Central memory CD8-positive, alpha-beta T cell (primary cell): Measurements from ENCODE around the gene ADAMTS15.

ENCODE experiments used
- ATAC-seq: fragments of 150-1000 bp; cut with Tn5 transposase; replicated peaks from 2 replicates; pipeline ENCODE4 v1.10.0; 2022; ENCODE audit warnings: mild to moderate bottlenecking, moderate FRiP score, moderate number of reproducible peaks; ENCODE audit not compliant: poor library complexity, severe bottlenecking; ENCODE audit errors: extremely low read depth
- DNase-seq, 2 donors: peaks; one replicate each; pipeline ENCODE4 v3.0.0; 2021; ENCODE audit warnings: low spot score in 2 of 2
- H3K27ac Mint-ChIP-seq: one replicate; pipeline ENCODE4 v1.8.0; 2022; ENCODE audit warnings: low read depth, mild to moderate bottlenecking, moderate library complexity, mixed read lengths
- H3K27me3 Mint-ChIP-seq: one replicate; pipeline ENCODE4 v1.8.0; 2022; ENCODE audit warnings: mixed read lengths
- H3K36me3 Mint-ChIP-seq: one replicate; pipeline ENCODE4 v1.8.0; 2022; ENCODE audit warnings: mild to moderate bottlenecking, moderate library complexity, mixed read lengths; ENCODE audit not compliant: insufficient read depth
- H3K4me1 Mint-ChIP-seq: one replicate; pipeline ENCODE4 v1.8.0; 2022; ENCODE audit warnings: mixed read lengths
- H3K4me3 Mint-ChIP-seq: one replicate; pipeline ENCODE4 v1.8.0; 2022; ENCODE audit warnings: mild to moderate bottlenecking, moderate library complexity, mixed read lengths
- H3K9me3 Mint-ChIP-seq: one replicate; pipeline ENCODE4 v1.8.0; 2022; ENCODE audit warnings: mixed read lengths

Gene ADAMTS15

DNA sequence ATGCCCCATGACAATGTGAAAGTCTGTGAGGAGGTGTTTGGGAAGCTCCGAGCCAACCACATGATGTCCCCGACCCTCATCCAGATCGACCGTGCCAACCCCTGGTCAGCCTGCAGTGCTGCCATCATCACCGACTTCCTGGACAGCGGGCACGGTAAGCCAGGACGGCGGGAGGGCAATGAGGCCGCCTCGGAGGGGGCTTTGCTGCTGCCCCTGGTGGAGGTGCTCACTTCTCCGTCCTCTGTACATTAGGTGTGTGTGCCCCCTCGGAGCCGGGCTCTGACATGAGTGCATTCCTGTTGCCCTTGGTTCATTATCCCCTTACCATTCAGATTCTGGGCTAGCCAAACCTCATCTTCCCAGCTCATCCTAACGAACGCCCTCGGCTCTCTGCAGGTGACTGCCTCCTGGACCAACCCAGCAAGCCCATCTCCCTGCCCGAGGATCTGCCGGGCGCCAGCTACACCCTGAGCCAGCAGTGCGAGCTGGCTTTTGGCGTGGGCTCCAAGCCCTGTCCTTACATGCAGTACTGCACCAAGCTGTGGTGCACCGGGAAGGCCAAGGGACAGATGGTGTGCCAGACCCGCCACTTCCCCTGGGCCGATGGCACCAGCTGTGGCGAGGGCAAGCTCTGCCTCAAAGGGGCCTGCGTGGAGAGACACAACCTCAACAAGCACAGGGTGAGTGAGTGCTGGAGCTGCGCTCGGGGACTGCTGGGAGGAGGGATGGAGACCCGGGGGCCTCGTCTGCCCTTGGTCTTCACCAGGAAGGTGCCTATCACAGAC is 13.8 kb downstream of the ADAMTS15 start:
- Mint-ChIP-seq H3K9me3 (no peaks in the 10 kb centered on the region), H3K27me3 (peaks cover 41% of the 10 kb centered on the region), H3K4me1 (no peaks in the 10 kb centered on the region), H3K4me3 (no peak overlapping the region), H3K27ac (no peak overlapping the region), H3K36me3 (no peaks in the 10 kb centered on the region)
- no peak for ATAC-seq
- no peak for DNase-seq

DNA sequence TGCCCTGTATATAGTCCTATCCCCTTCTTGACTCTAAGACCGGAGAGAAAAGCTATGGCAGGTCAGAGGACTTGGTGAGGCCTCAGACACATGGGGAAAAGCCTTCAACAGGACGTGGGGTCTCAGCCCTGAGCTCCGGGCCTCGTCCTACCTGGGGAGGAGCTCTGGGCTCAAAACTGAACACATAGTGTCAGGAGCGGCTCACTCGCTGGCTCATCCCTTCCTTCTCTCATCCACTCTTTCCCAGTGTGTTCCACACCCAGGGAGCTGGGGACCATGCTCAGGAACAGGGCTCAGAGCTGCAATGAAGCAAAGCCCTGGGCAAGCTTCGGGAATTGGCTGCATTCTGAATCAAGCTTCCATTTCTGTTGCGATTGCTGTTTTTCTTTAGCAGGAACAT is 14.5 kb downstream of the ADAMTS15 start:
- Mint-ChIP-seq H3K4me3 (no peak overlapping the region), H3K9me3 (no peaks in the 10 kb centered on the region), H3K36me3 (no peaks in the 10 kb centered on the region), H3K27me3 (peaks cover 35% of the 10 kb centered on the region), H3K27ac (no peak overlapping the region), H3K4me1 (no peaks in the 10 kb centered on the region)
- DNase-seq (no peak), ATAC-seq (no peak)

DNA sequence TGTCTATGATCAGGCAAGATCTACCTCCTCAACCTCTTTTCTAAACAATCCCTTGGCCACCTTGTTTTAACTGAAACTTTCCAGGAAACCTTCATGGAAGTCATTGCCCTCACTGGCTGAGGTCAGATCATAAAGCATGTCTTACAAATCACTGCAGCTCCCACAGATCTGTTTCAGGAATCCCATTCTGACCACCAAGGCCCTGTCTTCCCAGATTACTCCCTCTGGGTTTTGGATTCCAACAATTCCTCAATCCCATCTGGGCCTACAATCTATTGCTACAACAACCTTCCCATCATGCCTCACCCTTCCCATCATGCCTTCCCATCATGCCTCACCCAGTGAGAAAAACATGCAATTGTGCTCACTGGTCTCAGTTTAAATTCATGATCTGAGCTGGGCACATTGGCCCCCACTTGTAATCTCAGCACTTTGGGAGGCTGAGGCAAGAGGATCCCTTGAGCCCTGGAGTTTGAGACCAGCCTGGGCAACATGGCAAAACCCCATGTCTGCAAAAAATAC is 15.9 kb downstream of the ADAMTS15 start:
- Mint-ChIP-seq H3K36me3 (no peaks in the 10 kb centered on the region), H3K9me3 (no peaks in the 10 kb centered on the region), H3K4me1 (no peaks in the 10 kb centered on the region), H3K27ac (no peak overlapping the region), H3K4me3 (no peak overlapping the region), H3K27me3 (peaks cover 33% of the 10 kb centered on the region)
- DNase-seq = no peak
- no peak for ATAC-seq

- no peaks in the 10 kb centered on the region for H3K36me3 Mint-ChIP-seq
- no peaks in the 10 kb centered on the region for H3K4me1 Mint-ChIP-seq
- peaks cover 24% of the 10 kb centered on the region for H3K27me3 Mint-ChIP-seq
- H3K4me3 Mint-ChIP-seq = no peak overlapping the region
- H3K9me3 Mint-ChIP-seq = no peaks in the 10 kb centered on the region
- no peak for ATAC-seq
- no peak overlapping the region for H3K27ac Mint-ChIP-seq
- no peak for DNase-seq
Measured at GRCh38 chr11:130465263-130465662, 16.8 kb downstream of the ADAMTS15 start.

DNA sequence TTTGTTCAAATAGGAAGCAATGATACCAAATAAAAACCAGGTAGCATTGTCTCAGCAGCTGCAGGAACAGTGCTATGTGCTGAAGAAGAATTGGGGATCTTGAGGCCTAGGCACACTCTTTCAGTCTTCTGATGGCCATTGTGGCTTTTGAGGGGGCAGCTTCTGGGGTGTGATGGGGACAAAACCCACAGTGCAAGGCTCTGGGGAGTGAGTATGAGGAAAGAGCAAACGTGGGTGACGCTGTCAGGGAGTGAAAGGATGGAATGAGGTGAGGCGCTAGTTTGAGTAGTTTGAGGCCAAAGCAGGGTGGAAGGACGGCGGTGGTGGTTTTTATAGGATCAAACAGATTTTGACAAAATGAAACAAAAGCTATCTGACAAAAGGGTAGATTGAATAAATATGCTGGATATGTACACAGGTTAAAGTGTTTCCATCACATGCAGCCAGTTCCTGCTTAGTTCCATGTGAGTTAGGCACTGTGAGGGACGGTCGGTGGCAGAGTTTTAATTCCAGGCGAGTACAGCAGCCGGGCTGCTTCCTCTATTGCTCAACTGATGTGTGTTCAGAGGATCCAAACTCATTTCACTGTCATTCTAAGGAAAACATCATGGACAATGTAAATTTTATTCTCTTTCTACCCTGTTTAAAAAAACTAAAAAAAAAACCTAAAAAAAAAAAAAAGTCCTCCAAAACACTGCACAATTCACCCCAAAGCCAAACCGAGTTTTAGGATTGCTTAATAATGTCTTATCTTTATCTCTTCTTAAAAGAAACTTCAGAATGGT is 18.9 kb downstream of the ADAMTS15 start:
- ATAC-seq (no peak), DNase-seq (no peak)
- Mint-ChIP-seq H3K27ac (no peak overlapping the region), H3K4me3 (no peak overlapping the region), H3K36me3 (no peaks in the 10 kb centered on the region), H3K4me1 (no peaks in the 10 kb centered on the region), H3K27me3 (peaks cover 4% of the 10 kb centered on the region), H3K9me3 (no peaks in the 10 kb centered on the region)

GRCh38 chr11:130469181-130469580 is 20.7 kb downstream of the ADAMTS15 start:
- DNase-seq (no peak), ATAC-seq (no peak)
- H3K9me3 Mint-ChIP-seq = no peaks in the 10 kb centered on the region
- no peaks in the 10 kb centered on the region for H3K36me3 Mint-ChIP-seq
- H3K27ac Mint-ChIP-seq = no peak overlapping the region
- no peak overlapping the region for H3K4me3 Mint-ChIP-seq
- H3K4me1 Mint-ChIP-seq = no peaks in the 10 kb centered on the region
- no peaks in the 10 kb centered on the region for H3K27me3 Mint-ChIP-seq

DNA sequence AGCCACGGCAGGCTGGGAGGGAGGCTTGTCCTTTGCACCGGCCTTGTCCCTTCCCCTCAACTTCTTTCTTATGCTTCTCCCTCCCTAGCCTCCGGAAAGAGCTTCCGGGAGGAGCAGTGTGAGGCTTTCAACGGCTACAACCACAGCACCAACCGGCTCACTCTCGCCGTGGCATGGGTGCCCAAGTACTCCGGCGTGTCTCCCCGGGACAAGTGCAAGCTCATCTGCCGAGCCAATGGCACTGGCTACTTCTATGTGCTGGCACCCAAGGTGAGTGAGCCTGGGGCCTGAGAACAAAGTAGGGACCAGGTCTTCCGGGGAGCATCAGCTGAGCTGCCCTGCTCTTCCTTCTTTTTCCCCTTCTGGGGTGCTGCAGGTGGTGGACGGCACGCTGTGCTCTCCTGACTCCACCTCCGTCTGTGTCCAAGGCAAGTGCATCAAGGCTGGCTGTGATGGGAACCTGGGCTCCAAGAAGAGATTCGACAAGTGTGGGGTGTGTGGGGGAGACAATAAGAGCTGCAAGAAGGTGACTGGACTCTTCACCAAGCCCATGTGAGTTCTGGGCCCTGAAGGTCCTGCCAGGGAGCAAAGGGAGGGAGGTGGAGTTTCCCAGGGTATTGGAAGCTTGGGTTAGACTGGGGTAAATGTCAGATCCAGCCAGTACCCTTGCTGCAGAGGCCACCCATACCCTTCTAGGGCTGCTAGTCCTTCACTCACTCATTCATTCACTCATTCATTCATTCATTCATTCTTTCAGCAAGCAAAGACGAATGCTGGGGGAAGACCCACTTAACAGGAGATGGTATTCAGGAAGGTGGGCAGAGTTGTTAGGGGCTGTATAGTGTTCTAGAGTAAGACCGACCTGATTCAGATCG is 22.6 kb downstream of the ADAMTS15 start:
- DNase-seq = no peak
- Mint-ChIP-seq H3K27me3 (peaks cover 4% of the 10 kb centered on the region), H3K4me1 (no peaks in the 10 kb centered on the region), H3K36me3 (no peaks in the 10 kb centered on the region), H3K9me3 (no peaks in the 10 kb centered on the region), H3K27ac (no peak overlapping the region), H3K4me3 (no peak overlapping the region)
- no peak for ATAC-seq

- Mint-ChIP-seq H3K36me3 (no peaks in the 10 kb centered on the region), H3K9me3 (no peaks in the 10 kb centered on the region), H3K4me1 (no peaks in the 10 kb centered on the region), H3K27ac (no peak overlapping the region), H3K4me3 (no peak overlapping the region), H3K27me3 (peaks cover 12% of the 10 kb centered on the region)
- DNase-seq (no peak), ATAC-seq (no peak)
Measured at GRCh38 chr11:130471731-130472433, 23.4 kb downstream of the ADAMTS15 start.

- Mint-ChIP-seq H3K27ac (no peak overlapping the region), H3K4me1 (no peaks in the 10 kb centered on the region), H3K4me3 (no peak overlapping the region), H3K36me3 (no peaks in the 10 kb centered on the region), H3K27me3 (peaks cover 16% of the 10 kb centered on the region), H3K9me3 (no peaks in the 10 kb centered on the region)
- ATAC-seq = no peak
- DNase-seq = no peak
Measured at GRCh38 chr11:130472434-130472961, 24.1 kb downstream of the ADAMTS15 start.

GRCh38 chr11:130473056-130473794 is 24.8 kb downstream of the ADAMTS15 start:
- no peak overlapping the region for H3K27ac Mint-ChIP-seq
- no peak overlapping the region for H3K4me3 Mint-ChIP-seq
- H3K36me3 Mint-ChIP-seq = no peaks in the 10 kb centered on the region
- ATAC-seq (no peak), DNase-seq (no peak)
- no peaks in the 10 kb centered on the region for H3K4me1 Mint-ChIP-seq
- no peaks in the 10 kb centered on the region for H3K9me3 Mint-ChIP-seq
- peaks cover 16% of the 10 kb centered on the region for H3K27me3 Mint-ChIP-seq

DNA sequence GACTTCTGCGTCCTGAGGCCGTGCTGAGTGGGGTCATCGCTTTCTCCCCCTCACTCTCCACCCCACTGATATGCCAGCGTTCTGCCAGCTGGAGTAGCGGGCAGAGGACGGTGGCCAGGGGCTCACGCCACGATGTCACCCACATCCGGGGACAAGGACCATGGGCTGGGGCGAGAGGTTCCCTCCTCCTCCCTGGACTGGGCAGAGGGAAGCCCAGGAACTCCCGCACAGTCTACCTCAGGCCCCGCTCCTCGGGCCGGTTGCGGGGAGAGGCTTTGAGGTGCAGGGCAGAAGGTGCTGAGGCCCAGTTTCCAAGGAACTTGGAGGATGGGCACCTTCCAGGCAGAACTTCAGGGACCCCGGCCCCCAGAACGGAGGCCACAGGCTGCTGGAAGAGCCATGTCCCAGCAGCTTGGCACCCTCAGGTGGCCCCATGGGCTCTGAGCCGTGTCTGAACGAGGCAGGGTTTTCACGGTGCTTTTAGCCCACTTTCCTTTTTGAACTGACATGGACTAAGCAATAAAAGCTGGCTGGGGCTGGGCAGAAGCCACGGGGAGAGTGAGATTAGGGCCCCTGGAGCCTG is 25.4 kb downstream of the ADAMTS15 start:
- Mint-ChIP-seq H3K27ac (no peak overlapping the region), H3K9me3 (no peaks in the 10 kb centered on the region), H3K4me3 (no peak overlapping the region), H3K36me3 (no peaks in the 10 kb centered on the region), H3K27me3 (peaks cover 16% of the 10 kb centered on the region), H3K4me1 (no peaks in the 10 kb centered on the region)
- no peak for DNase-seq
- ATAC-seq = no peak
